HG03135 (cell line): ENCODE results near the gene INVS.
"Not testable (repeated sequence)": the region's sequence is repeated elsewhere in the genome, so short reads cannot be mapped to it uniquely, and the experiment has no call there.

Experiments used
- ATAC-seq: cut with Tn5 transposase; IDR thresholded peaks from one replicate; pipeline ENCODE4 v1.9.1; 2021; ENCODE audit warnings: mild to moderate bottlenecking, moderate library complexity; ENCODE audit not compliant: unreplicated experiment

INVS gene, protein sequence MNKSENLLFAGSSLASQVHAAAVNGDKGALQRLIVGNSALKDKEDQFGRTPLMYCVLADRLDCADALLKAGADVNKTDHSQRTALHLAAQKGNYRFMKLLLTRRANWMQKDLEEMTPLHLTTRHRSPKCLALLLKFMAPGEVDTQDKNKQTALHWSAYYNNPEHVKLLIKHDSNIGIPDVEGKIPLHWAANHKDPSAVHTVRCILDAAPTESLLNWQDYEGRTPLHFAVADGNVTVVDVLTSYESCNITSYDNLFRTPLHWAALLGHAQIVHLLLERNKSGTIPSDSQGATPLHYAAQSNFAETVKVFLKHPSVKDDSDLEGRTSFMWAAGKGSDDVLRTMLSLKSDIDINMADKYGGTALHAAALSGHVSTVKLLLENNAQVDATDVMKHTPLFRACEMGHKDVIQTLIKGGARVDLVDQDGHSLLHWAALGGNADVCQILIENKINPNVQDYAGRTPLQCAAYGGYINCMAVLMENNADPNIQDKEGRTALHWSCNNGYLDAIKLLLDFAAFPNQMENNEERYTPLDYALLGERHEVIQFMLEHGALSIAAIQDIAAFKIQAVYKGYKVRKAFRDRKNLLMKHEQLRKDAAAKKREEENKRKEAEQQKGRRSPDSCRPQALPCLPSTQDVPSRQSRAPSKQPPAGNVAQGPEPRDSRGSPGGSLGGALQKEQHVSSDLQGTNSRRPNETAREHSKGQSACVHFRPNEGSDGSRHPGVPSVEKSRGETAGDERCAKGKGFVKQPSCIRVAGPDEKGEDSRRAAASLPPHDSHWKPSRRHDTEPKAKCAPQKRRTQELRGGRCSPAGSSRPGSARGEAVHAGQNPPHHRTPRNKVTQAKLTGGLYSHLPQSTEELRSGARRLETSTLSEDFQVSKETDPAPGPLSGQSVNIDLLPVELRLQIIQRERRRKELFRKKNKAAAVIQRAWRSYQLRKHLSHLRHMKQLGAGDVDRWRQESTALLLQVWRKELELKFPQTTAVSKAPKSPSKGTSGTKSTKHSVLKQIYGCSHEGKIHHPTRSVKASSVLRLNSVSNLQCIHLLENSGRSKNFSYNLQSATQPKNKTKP

DNA sequence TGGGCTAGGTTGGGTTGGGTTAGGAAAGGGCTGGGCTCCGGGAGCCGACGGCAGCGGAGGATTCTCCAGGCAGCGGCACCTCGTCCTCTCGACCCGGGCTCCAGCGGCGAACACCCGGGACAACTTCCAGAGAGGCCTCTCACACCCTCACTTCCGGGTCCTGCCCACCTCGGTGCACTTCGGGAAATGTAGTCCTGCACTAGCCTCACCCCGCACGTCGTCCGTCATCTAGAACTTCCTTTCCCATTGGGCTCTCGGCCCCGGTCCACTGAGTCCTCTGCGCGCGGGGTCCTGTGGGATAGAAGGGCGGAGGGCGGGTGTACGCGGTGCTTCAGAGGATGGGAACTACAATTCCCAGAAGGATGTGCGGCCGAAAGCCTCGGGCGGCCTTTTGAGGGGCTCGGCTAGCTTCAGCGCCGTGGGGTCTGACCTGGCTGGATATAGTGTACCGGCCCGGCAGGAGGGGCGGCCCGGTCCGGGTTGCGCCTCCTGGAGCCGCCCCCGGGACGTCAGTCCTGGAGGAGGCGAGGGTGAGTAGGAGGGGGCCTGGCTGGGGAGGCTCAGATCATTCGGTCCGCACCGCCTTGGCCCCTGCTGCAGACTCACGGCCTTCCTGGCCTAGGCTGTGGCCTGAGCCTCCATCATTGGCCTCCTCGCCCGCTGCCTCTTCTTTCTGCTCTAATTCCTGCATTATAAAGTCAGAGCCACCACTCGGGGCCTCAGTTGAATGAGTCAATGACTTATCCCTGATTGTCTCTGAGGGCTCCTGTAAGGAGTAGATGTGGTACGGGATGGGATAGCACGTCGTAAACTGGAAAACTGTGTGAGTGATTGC is at the start of gene INVS, which contains the start of gene ERP44:
TSS of gene INVS (plus strand) at position 357 of the 835 bp plus-strand sequence. CDS start 5,279 bp downstream, outside the sequence.
TSS of gene ERP44 (minus strand) at position 114 of the 835 bp plus-strand sequence. CDS start 160 bp downstream, outside the sequence.
- ATAC-seq = peak; percentile 98

DNA sequence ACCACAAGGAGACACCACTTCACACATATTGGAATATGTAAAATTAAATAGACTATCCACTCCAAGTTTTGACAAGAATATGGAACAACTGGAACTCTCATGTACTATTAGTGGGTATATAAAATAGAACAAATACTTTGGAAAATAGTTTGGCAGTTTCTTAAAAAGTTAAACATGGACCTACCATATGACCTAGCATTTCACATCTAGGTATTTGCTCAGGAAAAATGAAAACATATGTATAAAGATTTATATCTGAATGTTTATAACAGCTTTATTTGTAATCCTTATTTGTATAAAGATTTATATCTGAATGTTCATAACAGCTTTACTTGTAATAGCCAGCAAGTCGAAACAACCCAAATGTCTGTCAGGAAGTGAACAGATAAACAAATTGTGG is 49.5 kb upstream of the INVS start:
- no peak for ATAC-seq

DNA sequence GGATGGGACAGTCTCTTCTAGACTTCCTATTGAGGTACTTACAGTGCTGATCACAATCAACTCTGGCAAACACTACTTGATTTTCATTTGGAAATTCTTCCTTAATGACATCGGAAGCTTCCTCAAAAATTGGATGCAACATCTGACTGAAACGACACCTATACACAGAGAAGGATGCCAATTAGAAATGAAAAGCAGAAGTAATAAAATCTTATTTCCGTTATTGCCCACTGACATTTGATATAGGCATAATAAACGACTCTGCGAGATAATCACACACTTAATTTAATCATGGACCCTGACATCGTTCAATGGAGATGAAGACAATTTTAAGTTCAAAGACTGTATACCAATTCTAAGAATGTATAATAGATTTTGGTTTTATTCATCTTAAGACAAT is 46.7 kb upstream of the INVS start:
- ATAC-seq = no peak

DNA sequence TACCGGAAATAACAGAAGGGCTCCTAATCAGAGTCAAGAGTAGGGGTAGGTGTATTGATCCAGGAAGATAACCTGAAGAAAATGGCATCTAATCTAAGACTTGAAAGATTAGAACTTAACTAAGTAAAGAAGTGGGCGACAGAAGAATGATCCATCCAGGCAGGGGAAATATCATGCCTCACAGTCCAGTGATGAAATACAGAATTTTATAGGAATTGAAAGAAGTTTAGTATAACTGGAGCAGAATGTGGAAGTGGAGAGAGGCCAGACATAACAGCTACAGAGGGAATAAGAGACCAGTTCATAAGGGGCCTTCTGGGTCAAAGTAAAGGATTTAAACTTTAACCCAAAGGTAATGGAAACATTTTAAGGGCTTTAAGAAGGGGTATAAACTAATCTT is 42.5 kb upstream of the INVS start:
- no peak for ATAC-seq

DNA sequence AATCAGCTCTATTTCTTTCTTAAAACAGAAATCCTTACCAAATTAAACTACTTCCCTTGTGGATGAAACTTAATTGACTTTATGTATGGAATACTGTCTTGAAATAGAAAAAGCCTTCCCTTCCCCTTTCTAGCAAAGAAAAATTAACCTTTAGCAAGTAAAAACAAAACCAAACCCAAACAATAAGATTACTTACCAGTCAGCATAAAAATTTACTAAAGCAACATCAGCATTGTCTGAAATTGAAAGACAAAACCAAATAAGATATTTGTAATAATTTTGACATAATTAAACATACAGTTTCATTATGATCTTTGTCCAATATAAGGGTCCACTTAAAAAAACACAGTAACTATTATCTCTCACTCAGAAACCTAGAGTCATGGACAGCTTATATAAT is 41.4 kb upstream of the INVS start:
- no peak for ATAC-seq

DNA sequence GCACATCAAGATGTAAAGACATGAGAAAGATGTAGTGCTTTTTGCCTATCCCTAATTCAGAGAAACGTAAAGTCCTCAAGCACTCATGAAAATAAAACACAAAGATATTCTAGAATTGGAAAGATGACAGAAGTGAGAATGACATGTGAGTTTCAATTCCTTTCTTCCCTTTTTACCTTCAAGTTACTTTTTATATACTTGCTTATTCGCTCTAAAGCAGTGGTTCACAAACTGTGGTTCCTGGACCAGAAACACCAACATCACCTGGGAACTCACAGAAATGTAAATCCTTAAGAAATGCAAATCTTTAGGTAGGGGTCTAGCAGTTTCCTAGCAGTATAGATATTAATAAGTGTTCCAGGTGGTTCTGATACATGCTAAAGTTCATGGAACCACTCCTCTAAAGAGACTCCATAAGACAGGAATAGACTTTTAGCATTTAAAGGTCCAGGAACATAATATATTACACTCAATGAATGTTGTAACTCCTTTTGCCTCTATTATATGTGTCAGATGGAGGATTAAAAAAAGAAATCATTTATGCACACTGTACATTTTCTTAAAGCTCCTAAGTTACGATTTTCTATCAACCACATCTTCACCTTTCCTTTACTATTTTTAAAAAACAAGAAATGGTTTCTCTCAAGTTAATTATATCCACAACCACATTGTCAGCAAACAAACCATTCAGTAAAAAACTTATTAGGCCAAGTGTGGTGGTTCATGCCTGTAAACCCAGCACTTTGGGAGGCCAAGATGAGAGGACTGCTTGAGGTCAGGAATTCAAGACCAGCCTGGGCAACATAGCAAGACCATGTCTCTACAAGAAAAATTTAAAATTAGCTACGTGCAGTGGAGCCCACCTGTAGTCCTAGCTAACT is 40.1 kb upstream of the INVS start:
- ATAC-seq = peak; percentile 70

DNA sequence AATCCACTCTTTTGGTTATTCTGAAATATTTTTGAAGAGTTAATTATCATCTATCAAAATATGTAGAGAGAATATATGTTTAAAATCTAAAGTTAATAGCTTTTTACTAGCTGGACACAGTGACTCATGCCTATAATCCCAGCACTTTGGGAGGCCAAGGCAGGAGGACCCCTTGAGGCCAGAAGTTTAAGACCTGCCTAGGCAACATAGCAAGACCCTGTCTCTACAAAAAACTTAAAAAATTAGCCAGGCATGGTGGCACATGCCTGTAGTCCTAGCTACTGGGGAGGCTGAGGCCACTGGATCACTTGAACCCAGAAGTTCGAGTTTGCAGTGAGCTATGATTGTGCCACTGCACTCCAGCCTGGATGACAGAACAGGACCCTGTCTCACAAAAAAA is 36.4 kb upstream of the INVS start:
- ATAC-seq = not testable (repeated sequence)

DNA sequence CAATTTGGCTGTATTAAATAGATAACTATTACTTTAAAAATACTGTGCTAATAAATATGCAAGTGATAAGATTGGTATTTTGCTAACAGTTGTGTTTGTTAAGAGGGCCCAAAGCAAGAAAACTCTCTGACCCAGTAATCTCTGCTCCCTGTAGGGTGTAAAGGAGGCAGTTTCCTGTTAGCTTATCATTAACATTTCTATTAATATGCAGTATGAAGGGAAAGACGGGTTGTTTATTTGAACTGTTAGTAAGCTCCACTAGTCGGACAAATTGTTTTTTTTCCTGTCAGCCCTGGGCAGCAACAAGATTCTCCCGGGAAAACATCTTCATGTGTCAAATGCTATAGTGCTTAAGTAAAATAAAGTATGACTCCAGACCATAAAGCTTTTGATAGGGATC is 35.9 kb upstream of the INVS start:
- ATAC-seq = no peak

DNA sequence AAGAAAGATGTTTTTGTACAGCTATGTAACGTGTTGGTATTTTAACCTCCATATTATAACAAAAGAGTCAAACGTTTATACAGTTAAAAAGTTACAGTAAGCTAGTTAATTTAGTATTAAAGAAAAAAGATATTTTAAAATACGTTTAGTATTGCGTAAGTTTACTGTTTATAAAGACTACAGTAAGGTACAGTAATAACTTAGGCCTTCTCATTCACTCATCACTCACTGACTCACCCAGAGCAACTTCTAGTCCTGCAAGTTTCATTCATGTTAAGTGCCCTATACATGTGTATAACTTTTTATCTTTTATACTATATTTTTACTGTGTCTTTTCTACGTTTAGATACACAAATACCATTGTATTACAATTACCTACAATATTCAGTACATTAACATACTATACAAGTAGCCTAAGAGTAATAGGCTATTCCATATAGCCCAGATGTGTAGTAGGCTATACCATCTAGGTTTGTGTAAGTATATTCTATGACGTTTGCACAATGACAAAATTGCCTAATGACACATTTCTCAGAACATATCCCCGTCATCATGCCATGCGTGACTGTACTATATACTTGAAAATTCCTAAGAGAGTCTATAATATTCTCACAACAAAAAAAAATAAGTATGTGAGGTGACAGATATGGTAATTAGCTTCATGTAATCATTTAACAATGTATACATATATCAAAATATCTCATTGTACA is 34.0 kb upstream of the INVS start:
- no peak for ATAC-seq

DNA sequence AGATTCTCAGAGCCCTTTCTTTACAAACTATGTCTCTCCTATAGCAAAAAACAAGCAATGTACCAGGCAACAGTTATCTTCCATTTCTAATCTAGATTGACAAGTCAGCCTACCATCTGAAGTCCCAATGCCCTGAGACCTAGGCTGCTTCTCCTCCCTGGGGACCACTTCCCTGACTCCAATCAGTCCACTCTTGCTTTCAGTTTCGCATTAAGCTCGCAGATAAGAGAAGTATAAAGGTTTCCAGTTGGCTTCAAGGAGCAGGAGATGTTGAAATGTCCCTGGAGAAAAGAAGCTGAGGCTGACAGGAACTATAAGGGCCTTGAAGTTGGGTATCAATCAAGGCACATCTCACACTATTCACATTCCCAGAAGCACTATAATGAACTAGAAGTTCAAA is 32.5 kb upstream of the INVS start:
- ATAC-seq = peak; percentile 83

DNA sequence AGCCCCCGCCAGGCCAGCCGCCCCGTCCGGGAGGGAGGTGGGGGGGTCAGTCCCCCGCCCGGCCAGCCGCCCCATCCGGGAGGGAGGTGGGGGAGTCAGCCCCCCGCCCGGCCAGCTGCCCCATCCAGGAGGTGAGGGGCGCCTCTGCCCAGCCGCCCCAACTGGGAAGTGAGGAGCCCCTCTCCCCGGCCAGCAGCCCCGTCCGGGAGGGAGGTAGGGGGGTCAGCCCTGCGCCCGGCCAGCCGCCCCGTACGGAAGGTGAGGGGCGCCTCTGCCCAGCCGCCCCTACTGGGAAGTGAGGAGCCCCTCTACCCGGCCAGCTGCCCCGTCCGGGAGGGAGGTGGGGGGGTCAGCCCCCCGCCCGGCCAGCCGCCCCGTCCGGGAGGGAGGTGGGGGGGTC is 31.1 kb upstream of the INVS start:
- not testable (repeated sequence) for ATAC-seq

DNA sequence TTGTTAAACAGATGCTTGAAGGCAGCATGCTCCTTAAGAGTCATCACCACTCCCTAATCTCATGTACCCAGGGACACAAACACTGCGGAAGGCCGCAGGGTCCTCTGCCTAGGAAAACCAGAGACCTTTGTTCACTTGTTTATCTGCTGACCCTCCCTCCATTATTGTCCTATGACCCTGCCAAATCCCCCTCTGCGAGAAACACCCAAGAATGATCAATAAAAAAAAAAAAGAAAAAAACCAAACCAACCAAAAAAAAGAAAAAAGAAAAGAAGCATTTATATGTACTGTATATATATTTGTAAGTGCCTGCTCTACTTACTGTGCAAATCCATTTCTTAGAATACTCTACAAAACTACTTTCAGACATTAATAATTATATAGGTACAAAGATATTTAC is 30.0 kb upstream of the INVS start:
- ATAC-seq = not testable (repeated sequence)

DNA sequence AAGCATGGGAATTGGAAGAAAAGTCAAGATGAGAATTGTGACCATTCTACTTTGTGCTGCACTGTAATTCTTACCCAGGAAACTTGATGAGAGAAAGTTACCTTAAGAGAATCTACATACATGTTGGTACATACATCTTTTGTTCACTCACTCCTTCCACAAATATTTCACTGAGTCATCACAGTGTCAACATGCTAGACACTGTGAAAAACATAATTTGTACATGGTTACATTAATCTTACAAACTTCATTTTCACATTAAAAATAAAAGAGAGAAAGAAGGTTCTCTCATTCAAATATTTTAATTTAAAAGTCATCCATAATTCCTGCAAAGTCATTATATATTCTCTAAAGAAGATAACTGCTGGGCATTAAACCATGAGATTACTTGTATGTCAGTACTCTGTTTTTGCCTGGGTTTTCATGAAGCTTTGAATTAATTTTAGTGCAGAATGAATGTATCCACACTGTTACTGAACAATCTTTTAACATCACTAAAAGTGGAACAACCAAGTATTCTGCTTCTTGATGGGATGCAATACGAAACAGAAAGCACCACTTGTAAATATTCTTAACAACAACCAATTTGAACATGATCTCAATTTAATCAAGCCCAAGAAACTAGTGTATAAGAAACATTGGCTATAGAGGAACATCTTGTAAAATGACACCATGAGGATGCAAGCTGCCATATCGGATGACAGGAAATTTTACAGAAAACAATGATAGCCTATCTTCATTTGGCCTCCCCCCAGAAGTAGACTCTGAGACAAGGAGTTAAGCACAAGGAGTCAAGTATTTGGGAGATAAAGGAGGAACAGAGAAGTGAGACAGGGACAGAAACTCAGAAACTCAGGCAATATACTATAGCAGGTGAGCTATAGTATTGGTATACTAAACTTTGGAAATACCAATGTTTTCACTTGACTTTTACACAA is 28.7 kb upstream of the INVS start:
- no peak for ATAC-seq

DNA sequence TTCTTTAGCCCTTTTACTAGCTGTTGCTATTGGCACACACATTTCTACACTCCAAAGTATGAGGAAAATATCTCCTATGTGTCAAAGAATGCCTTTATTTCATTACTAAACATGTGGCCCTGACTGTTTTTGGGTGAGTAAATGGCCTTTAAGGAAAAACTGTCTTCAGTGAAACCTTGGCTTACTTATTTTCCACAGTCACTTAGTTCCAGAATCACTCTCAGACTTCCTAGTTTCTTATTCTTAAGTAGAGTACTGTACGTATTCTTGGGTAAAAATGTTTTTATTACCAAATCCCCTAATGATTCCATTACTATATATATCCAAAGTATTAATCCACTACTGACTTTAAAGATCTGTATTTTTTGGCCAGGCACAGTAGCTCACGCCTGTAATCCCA is 27.8 kb upstream of the INVS start:
- no peak for ATAC-seq

DNA sequence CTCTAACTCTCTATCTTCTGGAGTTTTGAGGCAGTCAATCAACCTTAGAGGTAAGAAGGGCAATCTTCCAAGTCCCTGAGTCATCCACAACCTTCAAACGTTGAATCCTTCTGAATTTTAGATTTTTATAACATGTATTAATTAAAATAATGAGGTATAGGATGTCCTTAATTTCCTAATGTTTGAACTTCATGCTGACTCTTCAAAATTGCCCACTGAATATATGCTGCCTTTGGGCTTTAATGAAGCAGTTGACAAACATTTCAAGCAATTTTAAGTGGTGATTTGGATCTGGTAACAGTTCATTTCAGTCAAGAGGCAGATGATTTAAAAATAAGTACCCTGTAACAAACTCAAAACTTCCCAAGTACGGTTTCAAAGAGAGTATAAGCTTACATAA is 26.2 kb upstream of the INVS start:
- ATAC-seq = no peak

DNA sequence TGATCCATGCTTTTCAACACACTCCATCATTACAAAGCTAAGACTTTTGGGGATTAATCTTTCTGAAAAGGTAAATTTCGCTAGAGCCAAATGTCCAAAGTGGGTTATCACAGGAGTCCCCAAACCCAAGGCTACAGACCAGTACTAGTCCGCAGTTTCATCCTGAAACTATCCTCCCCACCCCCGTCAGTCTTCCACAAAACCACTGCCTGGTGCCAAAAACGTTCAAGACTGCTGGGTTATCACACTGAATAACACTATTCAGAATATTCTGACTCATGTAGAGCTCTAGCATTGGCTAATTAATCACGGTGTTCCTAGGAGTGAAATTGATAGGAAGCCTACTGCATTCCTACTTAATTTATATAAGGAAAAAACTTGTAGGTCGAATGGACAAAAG is 24.9 kb upstream of the INVS start:
- ATAC-seq = no peak

DNA sequence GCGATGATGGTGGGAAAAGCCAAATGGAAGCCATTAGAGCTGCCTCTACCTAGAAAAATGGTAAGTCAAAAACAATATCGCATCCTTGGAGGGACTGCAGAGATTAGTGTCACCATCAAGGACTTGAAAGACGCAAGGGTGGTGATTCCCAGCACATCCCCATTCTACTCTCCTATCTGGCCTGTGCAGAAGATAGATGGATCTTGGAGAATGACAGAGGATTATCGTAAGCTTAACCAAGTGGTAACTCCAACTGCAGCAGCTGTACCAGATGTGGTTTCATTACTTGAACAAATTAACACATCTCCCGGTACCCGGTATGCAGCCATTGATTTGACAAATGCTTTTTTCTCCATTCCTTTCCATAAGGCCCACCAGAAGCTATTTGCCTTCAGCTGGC is 24.1 kb upstream of the INVS start:
- no peak for ATAC-seq

DNA sequence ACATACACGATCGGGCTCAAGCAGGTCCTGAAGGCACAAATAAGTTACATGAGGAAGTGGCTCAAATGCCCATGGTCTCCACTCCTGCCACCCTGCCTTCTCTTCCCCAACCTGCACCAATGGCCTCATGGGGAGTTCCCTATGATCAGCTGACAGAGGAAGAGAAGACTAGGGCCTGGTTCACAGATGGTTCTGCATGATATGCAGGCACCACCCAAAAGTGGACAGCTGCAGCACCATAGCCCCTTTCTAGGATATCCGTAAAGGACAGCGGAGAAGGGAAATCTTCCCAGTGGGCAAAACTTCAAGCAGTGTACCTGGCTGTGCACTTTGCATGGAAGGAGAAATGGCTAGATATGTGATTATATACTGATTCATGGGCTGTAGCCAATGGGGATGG is 22.8 kb upstream of the INVS start:
- ATAC-seq = not testable (repeated sequence)
